Brain pericyte (primary cell): ENCODE data around the gene NPEPL1.
"Not testable (repeated sequence)": the region's sequence is repeated elsewhere in the genome, so short reads cannot be mapped to it uniquely, and the experiment has no call there.

Experiments used
- DNase-seq: peaks from one replicate; pipeline ENCODE4 v3.0.0-alpha.2; 2012; ENCODE audit warnings: low read depth, low spot score

Gene NPEPL1

GRCh38 chr20:58740356-58741308, 48.0 kb downstream of the NPEPL1 start:
- no peak for DNase-seq

- DNase-seq, result no peak
These were observed 48.8 kb downstream of the NPEPL1 start for GRCh38 chr20:58741384-58741783.

- no peak for DNase-seq
These were observed 50.3 kb downstream of the NPEPL1 start for GRCh38 chr20:58742668-58743566.

GRCh38 chr20:58743929-58744534, 51.4 kb downstream of the NPEPL1 start:
- no peak for DNase-seq

GRCh38 chr20:58744836-58745235, 52.2 kb downstream of the NPEPL1 start:
- no peak for DNase-seq

GRCh38 chr20:58745391-58745790, 52.8 kb downstream of the NPEPL1 start:
- DNase-seq, result no peak

GRCh38 chr20:58746620-58747019, 54.0 kb downstream of the NPEPL1 start:
- no peak for DNase-seq

- no peak for DNase-seq
These were observed 54.6 kb downstream of the NPEPL1 start for GRCh38 chr20:58747211-58747610.

- DNase-seq, result no peak
These were observed 56.0 kb downstream of the NPEPL1 start for GRCh38 chr20:58748618-58749017.

GRCh38 chr20:58749098-58749769, 56.6 kb downstream of the NPEPL1 start:
- DNase-seq, result no peak

GRCh38 chr20:58749979-58750378, 57.4 kb downstream of the NPEPL1 start:
- DNase-seq, result no peak

GRCh38 chr20:58750706-58751105, 58.1 kb downstream of the NPEPL1 start:
- DNase-seq, result not testable (repeated sequence)

- no peak for DNase-seq
These were observed 59.4 kb downstream of the NPEPL1 start for GRCh38 chr20:58751979-58752378.

GRCh38 chr20:58752565-58752964, 60.0 kb downstream of the NPEPL1 start:
- DNase-seq, result no peak

- DNase-seq, result no peak
These were observed 60.8 kb downstream of the NPEPL1 start for GRCh38 chr20:58753267-58753921.

GRCh38 chr20:58753922-58754551, 61.4 kb downstream of the NPEPL1 start:
- DNase-seq, result no peak

- DNase-seq, result no peak
These were observed 62.0 kb downstream of the NPEPL1 start for GRCh38 chr20:58754584-58754983.

- DNase-seq, result no peak
These were observed 62.6 kb downstream of the NPEPL1 start for GRCh38 chr20:58755062-58755697.

- DNase-seq, result no peak
These were observed 63.3 kb downstream of the NPEPL1 start for GRCh38 chr20:58755766-58756449.
